HG02885 (cell line): ENCODE results near the gene GPR84.

Experiments used
- ATAC-seq: cut with Tn5 transposase; IDR thresholded peaks from one replicate; pipeline ENCODE4 v1.9.1; 2021; ENCODE audit warnings: mild to moderate bottlenecking; ENCODE audit not compliant: unreplicated experiment, poor library complexity

The GPR84 gene

DNA sequence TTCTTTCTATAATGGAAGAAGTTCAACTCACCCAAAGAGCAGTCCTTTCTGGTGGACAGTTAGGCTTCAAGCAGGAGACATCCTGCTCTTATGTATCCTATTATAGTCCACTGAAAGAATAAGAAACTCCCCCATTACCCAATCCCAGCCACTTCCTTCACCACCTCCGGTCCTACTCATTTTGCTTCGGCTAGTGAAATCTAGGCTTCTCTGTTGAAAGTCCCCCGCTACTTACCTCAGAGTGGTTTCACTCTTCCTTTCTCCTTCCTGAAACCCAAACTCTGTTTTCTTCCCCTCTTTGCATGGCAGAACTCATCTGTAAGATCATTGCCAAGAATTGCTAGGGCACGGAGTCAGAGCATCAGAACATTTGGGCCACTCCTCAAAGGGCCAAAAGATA, at the start of gene GPR84:
Gene GPR84, minus strand, starts transcription at position 74 of the 400 bp plus-strand sequence. CDS start 635 bp downstream, outside the sequence.
- ATAC-seq: peak; percentile 57

DNA sequence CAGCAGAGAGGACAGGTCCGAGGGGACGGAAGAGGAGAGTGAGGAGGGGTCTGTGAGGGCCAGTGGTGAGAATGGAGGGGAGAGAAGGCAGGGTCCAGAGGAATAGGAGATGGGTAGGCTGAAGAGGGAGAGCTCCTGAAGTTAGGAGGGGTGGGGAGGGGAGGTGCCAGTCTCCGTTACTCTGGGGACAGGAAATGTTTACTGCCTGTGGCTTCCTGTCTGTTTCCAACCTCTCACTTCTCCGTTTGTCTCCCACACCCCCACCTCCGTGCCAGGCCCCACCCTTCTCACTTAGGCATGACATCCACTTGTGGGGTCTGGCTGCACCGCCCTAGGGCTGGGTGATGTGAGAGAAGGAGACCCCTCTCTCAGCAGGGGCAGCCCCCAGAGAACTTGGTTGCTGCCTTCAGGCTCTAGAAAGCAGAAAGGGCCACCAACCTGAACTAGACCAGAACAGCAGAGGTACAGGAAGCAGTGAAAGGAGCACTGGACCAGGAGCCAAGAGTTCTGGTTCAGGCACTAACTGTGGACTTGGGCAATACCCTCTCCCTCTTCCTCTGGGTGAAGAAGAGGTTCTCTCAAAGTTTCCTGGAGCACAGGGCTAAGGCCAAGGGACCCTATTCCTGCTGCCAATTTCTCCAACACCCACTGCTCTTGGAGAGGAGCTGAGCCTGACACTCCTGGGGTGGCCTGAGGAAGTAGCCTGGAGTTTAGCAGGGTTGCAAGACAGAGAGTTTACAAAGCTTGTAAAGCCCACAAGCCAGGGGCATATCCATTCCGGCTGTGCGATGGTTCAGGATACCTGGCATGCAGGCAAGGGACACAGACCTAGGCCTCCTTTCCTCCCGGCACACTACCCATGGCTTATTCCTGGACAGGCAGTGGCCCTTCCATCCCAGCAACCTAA, 49.3 kb upstream of the GPR84 start:
- ATAC-seq: peak; percentile 51

DNA sequence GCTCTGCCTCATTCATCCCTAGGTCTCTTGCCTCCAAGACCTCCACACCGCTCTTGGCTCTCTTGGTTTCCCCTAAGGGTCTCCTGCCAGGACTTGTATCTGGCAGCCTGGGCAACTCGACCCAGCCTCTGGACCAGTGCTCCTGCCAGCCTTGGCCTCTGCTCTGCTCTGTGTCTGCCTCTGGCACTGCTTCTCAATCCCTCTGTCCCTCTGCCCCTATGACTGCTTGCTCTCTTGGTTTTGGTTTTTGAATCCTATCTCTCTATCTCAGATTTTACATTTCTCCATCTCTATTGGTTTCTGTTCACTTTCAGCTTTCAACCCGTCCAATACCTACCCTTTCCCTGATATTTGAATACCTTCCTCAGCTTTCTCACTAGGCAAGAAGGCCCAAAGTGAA, 48.5 kb upstream of the GPR84 start:
- ATAC-seq: no peak

DNA sequence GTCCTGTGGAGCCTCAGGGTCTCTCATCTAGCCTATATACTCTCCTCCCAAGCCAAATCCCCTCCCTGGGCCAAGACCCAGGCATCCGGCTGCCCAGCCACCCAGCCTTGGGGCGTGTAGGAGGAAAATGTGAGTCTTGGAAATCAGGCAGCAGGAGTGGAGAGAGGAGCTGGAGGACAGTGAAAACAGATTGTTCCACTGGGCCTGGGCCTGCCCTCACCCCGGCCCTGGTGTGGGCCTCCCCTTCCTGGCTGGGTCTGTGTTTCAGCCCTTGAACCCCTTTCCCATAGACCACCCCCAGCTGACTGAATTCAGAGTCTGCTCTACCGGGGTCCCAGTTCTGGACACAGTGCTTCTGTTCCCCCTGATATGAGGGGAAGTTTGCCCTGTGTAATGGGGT, 48.1 kb upstream of the GPR84 start:
- ATAC-seq: no peak

DNA sequence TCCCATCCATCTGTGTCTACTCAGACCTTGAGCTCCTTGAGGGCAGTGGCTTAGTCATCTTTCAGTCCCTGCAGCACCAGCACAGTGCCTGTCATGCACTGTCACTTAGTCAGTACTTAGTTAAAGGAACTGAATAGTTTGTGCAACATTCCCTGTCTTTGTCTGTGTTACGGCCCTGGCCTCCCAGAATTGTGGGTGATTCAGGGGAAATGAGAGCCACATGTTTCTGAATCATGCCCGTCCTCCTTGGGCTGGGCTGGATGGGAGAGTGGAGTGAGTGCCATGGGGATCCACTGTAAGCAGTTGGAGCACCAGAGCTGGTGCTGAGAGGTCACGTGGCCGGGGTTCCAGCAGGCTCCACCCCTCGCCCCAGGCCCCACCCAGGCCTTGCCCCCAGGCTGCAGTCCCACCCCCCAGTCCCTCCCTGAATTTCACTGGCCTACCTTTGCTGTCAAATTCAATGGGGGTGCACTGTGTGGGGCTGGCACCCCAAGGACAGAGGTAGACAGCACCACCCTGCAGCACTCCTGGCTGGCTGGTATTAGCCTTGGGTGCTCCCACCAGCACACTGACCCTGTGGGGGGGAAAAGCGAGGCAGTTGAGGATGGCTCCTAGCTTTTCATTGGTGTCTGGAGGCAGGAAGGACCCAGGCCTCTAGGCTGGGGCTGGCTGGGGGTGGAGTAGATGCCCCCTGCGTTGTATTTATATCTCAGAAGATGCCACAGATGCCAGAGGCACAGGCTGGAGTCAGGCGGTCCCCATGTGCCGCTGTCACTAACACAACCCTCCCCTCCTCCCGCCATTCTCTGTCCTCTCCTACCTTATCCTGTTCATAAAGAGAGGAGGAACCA, 47.3 kb upstream of the GPR84 start:
- no peak for ATAC-seq

DNA sequence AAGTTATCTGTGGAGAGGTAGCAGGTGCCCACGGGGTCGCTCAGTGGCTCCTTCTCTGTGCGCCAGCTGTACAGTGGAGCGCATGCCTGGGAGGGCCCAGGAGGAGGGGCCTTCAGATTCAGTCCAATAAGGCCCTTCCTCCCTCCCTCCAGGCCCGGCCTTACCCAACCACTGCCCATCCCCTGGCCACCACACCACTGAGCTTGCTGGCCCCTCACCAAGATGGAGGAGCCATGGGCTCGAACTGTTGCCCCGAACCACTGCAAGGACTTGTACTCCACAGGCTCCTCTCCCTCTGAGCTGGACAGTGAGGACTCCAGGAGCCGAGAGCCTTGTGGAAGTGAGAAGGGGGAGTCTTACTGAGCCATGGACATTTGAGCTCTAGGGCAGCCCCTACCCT, 45.0 kb upstream of the GPR84 start:
- no peak for ATAC-seq

DNA sequence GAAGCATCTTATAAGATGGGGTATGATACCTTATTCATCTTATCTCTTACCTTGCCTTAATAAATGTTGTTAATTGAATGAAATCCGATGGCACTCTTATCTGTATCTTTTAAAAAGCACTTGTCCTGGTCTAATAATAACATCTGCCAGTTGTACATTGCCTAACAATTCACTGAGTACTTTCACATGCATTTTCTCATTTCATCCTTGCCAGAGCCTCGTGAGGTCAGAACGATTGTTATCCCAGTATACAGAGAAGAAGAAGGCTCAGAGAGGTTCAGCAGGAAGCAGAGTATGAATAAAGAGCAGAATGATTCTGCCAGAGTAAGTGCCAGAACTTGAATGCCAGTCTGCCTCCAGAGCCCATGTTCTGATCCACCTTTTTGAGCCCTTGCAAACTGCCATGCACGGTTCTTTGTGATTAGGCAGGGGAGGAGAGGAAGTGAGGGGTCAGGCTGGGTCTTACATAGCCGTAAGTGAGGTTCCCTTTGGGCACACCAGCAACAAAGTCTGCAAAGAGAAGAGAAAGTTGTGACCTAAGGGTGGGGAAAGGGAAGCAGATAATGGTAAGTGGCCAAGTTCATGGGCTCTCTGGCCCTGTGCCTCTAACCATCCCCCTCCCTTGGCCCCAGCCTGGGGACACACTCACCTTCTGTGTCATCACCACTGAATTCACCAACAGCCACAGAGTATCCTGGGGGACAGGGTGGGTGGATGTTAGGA, 43.1 kb upstream of the GPR84 start:
- ATAC-seq: no peak

DNA sequence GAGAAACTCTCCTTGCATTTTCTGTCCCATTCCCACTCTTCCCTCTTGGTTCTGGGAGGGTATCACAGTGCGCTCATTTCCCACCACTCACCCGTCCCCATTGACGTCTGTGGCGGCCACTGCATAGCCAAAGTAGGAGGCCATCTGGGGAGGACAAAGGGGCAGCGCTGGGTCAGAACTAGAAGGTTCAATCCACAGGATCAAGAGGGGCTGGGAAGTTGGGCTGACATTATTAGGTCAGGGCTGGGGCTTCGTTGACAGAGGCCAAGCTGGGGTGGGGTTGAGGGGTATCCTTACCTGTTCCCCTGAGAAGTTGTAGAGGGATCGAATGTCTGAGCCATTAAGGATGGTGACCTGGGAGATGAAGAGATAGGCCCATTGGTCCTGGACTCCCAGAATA, 41.3 kb upstream of the GPR84 start:
- ATAC-seq: no peak

DNA sequence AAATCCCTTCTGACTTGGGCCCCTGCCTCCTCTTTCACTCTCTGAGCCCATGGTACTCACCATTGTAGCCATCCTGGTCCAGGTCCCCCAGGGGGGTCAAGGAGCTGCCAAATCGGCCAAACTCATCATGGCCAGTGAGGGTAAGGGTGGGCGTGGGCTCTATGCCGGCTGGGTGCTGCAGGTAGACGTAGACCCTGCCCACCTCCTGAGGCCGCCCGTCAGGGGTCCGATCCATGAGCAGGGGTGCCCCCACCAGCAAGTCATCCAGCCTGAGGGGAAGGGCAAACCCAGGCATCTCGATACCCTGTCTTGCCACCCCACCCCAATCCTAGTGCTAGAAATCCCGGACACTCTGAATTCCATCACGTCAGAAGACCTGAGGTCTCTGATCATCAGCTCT, 40.8 kb upstream of the GPR84 start:
- ATAC-seq: no peak

DNA sequence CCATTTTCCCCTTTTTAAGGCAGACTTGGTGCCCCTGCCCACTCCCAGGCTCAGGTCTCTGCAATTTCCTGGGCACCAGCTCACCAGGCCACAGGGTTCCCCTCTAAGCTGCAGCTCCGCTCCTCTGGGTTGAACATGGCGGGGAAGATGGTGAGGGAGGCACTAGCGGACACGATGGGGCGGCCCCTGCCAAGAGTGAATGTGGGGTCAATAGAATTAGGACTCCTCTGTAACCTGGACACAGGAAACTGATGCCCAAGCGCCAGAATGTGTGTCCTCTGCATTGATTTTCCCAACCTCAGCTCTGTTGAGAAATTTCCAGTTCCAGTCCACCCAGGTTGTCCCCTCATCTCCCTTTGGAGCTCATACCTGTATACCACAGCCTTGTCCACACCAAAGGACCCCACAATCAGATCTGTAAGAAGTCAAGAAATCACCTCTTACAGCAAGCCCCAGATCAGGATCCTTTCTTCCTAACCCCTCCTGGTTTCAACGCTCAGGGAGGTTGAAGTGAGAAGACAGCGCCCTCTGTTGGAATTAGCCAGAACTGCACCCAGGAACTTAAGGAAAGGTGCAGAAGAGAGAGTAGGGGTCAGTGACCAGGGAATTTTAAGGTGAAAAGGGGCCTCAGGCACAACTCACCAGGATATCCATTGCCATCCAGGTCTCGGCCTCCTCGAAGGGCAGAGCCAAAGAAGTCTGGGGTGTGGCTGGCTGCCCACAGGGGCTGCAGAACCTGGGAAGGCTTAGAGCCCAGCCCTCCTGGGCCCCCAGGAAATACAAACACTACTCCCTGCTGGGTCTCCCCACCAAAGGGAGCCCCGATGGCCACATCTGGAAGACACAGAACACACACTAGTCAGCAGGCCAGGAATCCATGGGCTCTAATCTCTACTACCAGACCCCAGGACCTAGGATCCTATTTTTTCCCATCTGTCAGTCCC, 40.0 kb upstream of the GPR84 start:
- ATAC-seq: no peak

DNA sequence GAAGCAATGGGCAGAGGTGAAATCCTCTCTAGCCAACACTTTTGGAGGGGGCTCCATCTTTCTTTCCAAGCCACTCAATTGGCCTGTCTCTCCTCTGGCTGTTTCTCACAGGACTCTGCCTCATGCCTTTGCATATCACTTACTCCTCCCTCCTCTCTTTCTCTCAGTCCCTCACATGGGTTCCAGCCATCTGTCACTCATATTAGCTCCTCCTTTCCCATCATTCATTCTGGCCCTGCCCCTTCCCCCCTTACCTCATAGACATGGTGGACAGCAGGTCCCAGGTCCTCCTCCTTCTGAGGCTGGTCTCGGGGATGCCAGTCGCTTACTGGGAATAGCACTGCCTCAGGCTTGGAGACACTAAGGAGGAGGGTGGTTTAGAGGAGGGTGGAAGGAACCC, 36.8 kb upstream of the GPR84 start:
- no peak for ATAC-seq

DNA sequence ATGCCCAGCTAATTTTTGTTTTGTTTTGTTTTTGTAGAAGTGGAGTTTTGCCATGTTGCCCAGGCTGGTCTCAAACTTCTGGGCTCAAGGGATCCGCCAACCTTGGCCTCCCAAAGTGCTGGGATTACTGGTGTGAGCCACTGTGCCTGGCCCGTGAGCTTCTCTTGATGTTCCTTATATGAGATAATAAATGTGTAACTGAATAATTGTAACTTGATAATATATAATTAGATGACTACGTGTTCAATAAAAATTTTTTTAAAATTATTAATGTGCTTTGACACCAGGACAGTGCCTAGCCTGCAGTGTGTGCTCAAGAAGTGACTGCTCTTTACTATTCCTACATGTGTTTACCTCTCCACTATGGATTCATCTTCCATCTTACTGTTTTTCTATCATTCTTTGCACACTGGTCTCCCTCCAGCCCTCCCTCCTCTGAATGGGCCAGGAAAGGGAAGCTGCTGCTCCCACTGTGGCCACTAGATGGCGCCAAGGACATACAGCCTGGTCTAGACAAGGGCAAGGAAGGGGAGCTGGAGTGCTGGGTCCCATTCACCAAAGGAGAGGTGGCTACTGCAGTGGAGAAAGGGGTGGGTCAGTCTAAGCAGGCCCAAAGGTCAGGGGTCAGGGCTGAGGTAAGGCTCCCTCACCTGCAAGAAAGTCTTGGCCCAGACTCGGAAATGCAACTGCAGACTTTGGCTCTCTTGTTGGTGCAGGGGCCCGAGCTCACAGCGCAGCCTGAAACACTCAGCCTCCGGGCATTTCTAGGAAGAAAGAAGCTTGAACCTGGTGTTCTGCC, 34.9 kb upstream of the GPR84 start:
- peak; percentile 82 for ATAC-seq

DNA sequence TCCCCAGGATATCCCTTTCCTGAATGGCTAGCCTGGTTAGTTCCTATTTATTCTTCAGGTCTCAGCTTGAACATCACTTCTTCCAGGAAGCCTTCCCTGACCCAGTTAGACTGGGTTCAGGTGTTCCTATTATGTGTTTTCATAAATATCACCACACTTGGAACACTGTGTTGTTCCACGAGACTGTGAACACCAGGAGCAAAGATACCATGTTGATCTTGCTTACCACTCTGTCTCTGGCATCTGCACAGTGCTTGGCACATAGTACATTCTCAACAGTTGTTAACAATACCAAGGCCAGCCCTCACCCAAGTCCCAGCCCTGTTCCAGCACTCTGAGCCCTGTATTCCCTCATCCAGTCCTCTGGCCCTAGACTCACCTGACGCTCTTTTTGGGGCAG, 33.9 kb upstream of the GPR84 start:
- ATAC-seq: no peak

DNA sequence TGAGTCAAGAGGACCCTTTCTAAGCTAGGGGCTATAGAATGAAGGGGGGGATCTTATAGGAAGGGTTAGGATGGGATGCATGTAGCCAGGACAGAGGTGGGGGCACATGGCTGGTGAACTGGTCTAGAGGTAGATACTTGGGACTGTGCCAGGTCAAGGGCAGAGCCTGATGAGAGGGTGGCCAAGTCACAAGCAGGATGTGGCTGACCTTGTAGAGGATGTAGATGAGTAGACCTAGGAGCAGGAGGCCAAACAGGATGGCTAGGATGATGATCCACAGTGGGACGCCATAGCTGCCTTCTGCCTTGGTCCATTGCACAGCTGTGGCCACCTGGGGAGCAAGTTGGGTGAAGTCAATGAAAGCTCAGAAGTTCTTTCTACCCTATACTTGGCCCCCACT, 32.9 kb upstream of the GPR84 start:
- no peak for ATAC-seq

DNA sequence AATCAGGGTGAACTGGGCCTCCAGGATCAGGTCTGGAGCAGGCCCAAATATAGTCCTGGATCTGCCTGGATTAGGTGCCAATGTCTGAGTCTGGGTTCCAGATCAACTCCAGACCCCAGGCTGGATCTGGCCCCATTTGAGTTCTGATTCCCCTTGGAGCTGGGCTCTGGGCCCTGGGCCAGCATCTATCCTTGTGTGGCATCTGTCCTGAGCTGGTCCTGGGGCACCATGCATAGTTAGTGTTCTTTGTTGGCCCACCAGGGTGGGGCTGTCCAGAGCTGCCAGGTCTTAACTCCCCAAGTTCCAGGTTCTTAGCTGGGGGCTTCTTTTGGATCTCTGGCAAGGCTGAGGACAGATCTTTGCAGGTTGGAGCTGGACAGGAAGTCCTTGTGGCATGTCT, 31.3 kb upstream of the GPR84 start:
- ATAC-seq: no peak

DNA sequence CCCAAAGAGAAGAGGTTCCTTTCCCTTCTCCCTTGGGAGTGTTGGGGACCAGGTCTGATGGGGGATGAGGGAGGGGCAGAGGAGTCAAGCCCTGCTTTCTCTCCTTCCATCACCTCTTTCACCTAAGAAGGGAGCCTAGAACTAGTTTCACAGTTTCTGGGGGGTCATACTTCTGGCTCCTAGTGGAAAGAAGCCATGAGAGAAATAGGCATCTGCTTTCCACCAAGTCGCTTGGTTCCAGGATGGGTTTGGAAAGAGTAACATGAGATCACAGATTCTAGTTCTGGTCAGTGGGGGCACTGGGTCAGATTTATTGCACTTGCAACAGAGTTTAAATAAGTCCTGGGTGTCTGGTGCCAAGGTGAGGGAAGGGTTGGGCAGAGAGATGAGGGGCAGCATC, 30.7 kb upstream of the GPR84 start:
- ATAC-seq: no peak

DNA sequence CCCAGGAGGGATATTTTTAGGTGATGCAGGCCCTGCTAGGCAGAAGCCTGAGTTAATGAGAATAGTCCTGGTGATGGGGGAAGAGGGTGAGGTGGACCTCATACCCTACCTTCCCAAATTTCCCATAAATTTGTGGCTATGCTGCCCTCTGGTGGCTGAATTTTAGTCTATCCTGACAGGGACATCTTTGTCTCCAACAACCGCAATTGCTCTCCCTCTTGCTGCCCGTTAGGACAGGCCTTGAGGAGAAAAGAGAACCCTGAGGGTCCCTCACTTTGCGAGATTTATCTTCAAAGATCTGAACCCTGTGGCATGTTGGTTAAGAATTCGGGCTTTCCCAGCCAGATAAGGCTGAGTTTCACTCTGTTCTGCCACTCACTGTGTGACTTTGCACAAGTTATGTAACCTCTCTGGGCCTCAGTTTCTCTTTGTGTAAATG, 30.0 kb upstream of the GPR84 start:
- ATAC-seq: no peak

DNA sequence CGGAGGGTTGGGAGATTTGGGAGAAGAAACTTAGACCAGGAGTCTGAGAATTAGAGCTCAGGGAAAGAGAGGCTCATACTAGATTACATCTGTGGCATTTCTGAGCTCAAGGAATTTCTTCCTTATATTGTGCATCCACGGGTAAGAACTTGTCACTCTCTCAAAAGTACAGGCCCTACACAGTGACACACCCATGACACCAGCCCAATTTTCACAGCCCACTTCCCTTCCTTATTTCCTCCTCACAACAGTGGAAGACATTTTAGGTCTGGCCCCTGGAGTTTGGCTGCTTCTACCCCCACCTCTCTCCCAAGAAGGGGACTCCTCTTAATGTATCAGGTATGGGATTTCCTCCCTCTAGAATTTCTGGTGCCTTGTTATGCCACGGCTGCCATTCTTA, 29.5 kb upstream of the GPR84 start:
- no peak for ATAC-seq

DNA sequence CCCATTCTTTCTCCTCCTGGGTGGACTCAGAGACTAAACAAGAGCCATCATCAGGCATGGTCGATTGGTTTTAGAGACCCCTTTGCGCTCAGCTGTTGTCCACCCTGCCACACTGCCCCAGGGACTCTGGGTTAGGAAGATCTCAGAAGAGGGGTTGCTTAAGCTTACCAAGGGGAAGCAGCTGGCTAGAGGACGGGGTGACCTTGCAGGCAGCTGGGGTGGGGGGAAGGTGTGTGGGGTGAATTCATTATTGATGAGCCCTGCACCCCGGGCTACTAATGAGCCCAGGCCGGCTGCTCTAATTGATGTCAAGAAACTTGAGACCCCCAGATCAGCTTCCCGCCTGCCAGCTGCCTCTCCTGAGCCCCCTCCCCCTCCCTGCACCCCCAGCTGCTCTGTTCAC, 28.9 kb upstream of the GPR84 start:
- no peak for ATAC-seq
